Suppressor macrophage treated with lipopolysaccharide for 4 hours (primary cell): ENCODE results near the gene FOXP1.
A peak's percentile ranks its signal among the peaks of the same experiment; 100 is the strongest.

Source experiments
- DNase-seq: peaks from one replicate; pipeline ENCODE4 v3.0.0-alpha.2; 2020

FOXP1 gene

DNA sequence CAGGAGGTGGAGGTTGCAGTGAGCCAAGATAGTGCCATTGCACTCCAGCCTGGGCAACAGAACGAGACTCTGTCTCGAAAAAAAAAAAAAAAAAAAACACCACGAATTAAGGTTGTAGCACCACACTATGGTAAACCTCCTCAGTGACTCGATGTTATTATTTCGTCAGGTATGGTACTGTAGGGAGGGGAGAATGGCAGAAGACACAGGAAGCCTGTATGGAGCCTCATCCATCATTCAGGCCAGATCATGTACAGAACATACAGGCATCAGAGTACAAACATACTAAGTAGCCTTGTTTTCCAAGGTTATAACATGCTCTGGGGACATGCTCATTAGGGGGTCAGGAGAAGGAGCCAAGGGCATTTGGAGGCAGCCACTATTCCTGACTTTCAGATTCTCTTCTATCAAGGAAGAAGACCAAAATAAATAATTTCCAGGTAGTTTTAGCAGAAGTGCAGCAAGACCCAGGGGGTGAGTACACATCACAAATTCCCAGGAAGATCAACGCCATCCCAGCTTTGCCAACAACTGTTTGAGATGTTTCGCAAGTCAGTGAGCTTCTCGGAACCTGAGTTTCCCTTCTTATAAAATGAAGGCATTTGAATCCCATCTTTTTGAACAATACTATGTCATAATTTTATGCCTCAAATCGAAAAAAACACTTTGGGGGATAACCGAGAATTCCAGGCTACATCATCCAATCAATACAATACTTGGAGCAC, 79.8 kb downstream of the FOXP1 start:
- DNase-seq, result peak; percentile 74

DNA sequence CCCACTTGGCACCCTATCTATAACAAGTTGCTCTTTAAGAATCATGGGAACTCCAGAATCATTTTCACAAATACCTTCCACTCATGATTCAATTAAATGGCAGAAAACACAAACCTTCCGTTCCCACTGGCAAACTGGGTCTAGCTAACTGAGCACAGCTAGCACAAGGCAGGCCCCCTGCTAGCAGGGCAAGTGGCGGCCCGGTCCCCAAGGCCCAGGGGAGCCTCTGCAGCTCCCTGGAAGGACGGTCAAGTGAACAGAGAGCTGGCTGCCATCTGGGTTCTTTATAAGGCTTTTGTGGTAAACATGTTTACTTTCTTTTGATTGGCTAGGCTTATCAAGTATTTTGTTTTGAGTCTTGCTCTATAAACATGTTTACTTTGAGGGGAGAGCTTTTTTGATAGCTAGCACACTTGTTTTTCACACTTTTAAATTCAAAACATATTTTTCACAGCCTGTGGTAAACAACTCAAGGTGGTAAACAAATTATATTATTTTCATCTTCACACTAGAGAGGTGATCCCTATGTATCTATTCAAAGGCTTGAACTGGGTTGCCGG, 81.4 kb downstream of the FOXP1 start:
- no peak for DNase-seq

DNA sequence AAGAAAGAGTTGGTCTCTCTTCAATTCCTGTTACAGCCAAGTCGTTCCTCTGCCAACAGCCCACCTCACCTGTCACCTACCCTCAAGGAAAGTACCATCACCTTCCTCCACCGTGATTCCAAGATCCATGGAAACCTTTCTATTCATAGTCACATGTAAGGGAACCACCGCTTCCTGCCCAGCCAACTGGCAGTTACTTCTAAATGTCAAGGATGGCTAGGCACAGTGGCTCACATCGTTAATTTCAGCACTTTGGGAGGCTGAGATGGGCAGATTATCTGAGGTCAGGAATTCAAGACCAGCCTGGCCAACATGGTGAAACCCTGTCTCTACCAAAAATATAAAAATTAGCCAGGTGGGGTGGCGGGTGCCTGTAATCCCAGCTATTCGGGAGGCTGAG, 82.8 kb downstream of the FOXP1 start:
- no peak for DNase-seq

GRCh38 chr3:71499227-71499876, 84.2 kb downstream of the FOXP1 start:
- no peak for DNase-seq

DNA sequence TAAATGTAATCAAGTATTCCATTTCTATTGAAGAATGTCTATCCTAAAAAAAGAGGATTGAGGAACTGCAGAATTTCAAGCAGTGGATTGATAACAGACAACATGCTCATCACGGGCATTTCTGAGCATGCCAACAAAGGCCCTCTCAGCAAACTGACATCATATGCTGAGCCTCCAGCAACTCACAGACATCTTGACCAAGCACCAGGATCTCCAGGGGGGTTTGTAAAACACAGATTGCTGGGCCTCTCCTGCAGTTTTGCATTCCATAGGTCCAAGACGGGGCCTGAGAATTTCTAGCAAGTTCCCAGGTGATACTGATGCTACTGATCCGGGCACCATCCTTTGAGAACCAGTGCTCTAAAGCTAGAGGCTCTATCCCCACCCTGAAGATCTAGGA, 85.0 kb downstream of the FOXP1 start:
- DNase-seq, result no peak

DNA sequence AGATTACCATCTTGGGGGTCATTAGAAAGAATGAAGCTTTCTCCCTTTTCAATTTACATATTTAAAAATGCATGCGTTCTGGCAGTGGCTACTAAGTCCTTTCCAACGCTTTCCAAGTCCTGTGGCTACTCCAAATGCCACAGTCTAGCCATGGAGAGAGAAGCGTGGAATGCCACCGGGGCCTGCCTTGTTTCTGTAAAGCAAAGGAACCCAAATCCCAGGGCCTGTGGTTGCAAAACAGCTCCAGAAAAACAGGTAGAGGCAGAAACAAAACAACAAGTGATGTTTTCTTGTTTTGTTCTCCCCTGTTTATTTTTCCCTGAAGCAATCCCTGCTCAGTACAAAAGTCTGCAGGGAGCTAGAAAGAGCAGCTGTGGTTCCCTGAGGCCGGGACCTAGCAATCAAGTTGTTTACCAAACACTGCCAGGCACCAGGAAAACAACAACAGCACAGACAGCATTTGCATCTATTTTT, 85.5 kb downstream of the FOXP1 start:
- no peak for DNase-seq

DNA sequence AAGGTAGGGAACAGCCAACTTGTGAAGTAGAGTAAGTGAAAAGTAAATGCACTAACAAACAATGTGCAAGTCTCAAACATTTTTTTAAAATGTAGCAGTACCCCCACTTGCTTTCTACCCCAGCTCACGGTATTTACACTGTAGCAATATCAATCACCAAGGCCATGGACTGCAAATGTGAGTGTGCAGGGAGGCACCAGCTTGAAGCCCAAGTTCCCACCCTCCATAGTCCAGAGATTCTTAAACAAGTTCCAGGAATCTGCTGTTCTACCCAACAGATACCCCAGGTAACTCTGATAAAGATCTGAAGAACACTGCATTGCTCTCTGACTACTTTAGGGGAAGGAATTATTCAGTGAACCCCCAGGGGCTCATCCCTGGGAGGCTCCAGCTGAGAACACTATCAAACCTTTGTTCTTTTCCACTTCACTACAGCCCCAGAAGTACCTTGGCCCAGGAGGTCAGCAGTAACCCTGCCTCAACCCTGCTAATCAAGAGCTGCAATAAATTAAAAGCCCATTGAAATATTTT, 86.1 kb downstream of the FOXP1 start:
- no peak for DNase-seq

GRCh38 chr3:71495708-71496472, 87.6 kb downstream of the FOXP1 start:
- peak; percentile 81 for DNase-seq

GRCh38 chr3:71494212-71494611, 89.3 kb downstream of the FOXP1 start:
- DNase-seq, result peak; percentile 62

DNA sequence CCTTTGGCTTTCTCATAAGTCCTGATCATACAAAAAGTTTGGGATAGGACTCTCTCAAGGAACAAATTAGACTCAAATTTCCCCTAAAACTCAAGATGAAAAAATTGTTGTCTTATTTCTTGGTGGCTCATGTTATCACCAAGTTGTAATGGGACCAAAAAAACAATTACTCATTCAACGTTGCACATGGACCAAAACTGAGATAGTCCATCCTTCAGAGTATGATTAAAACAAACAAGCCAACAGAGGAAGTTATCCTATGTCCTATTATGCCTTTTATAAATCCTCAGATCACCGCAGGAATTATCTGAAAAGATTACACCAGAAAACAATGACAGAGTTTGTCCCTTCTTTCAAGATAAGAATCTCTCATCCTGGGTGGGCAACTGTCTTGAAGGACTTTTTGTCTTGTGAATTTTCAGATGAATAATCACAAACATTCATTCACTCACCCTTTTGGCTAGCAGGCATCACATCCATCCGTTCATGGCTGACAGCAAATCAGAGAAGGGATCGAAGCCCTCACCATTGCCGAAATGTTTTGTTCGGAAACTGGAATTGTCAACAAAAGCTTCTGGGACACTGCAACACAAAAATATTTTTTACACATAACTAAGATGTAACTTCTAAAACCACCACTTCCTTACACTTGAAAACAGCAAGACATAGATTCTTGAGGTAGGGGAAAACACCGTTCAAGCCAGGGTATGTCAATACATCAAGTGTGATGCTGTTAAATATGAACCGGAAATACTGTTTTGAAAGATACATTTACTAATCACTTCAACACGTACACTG, 90.4 kb downstream of the FOXP1 start:
- DNase-seq, result no peak

DNA sequence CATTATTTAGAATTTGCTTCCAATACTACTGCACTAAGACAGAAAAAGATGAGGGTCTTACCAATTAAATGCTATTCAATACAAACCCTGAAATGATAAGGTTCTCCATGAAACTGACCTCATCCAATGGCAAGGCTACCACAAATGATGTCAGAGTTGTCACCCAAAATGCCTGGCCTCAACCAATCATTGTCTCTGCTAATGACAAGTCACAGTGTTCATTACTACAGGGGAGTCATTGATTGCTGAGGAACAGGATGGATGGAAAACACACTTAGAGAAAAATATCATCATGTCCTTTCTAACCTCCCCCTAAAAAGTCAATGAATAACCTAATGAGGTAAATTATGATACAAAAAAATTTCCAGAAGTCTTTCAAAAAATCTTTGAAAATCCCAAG, 91.0 kb downstream of the FOXP1 start:
- no peak for DNase-seq

- DNase-seq, result no peak
Measured at GRCh38 chr3:71491154-71491752, 92.3 kb downstream of the FOXP1 start.

GRCh38 chr3:71490692-71491091, 92.8 kb downstream of the FOXP1 start:
- no peak for DNase-seq

GRCh38 chr3:71489315-71489761, 94.2 kb downstream of the FOXP1 start:
- no peak for DNase-seq

DNA sequence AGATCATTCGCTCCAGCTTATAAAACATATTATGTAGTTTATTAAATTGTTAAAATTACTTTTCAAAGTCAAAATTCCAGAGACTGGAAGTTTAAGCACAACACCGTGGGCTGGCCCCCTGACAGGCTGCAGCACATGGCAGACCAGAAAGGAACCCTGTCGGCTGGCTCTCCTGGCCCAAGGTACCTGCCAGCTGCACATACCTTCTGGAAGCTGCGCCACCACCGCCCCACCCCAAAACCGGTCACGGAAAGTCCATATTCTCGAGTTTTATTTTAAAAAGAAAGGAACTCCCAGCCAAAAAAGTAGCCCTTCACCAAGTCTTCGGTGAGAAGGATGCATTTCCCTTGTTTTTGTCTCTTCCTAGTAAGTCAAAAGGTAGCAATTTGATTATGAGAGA, 94.6 kb downstream of the FOXP1 start:
- DNase-seq, result no peak

DNA sequence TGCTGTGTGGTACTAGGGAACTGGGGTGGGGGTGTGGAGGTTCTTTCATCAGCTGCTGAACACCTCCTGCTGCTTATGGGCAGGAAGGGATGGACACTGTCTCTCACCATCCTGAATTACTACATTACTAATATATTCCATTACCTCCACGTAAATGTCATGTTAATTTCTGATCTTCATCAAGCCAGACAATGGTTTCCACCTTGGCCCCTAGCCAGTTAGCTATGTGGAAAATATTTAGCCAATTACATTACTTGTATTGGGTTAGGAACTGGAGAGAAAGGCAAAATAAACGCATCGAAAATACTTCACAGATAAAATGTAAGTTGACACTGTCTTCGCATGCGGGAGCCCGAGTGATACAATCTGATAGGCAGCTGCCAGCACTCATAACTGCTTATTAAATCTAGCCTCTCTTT, 95.1 kb downstream of the FOXP1 start:
- DNase-seq, result no peak

- peak; percentile 29 for DNase-seq
Measured at GRCh38 chr3:71487418-71487817, 96.1 kb downstream of the FOXP1 start.

DNA sequence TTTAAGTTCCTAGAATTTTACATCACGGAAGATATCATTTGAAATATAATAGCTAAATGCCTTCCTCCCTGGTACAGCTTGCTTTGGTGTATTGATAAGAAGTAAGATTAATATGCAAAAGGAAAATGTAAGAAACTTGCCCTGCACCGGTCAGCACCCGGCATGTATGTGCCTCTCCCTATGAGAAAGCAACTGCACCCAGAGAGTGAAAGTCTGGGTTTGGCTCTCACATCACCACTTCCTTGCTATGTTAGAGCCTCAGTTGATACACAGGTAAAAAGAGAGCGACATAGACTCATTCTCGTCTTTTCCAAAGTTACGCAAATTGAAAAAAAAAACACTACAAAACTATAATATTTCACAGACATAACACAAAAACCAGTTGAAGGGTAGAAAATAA, 96.7 kb downstream of the FOXP1 start:
- no peak for DNase-seq

GRCh38 chr3:71485896-71486295, 97.6 kb downstream of the FOXP1 start:
- no peak for DNase-seq

- no peak for DNase-seq
Measured at GRCh38 chr3:71484452-71484851, 99.1 kb downstream of the FOXP1 start.

GRCh38 chr3:71484047-71484446, 99.5 kb downstream of the FOXP1 start:
- DNase-seq, result no peak

DNA sequence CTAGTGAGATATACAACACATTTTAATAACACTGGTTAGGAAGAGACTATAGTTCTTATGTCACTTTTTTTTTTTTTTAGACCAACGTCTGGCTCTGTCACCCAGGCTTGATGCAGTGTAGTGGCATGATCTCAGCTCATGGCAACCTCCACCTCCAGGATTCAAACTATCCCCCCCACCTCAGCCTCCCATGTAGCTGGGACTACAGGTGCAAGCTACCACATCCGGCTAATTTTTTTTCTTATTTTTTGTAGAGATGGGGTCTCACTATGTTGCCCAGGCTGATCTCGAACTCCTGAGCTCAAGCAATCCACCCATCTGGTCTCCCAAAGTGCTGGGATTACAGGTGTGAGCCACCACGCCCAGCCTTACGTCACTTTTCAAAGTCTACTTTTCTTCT, 100.8 kb downstream of the FOXP1 start:
- no peak for DNase-seq
